GM23338 (cell line): ENCODE results near the gene MBD6.

ENCODE experiments used
- CREB1 ChIP-seq: fragments of 250-450 bp; sonication (Bioruptor Pico); IDR thresholded peaks from 2 replicates; pipeline ENCODE4 v1.5.0; 2020; ENCODE audit warnings: low read depth, mild to moderate bottlenecking, moderate library complexity
- EZH2 ChIP-seq: fragments of 200-600 bp; sonication (generic); IDR thresholded peaks from one replicate; pipeline ENCODE4 v1.8.0; 2017; ENCODE audit warnings: antibody characterized with exemption, mild to moderate bottlenecking, low read depth; ENCODE audit not compliant: unreplicated experiment
- EZH2phosphoT487 ChIP-seq: fragments of 200-600 bp; sonication (generic); IDR thresholded peaks from one replicate; pipeline ENCODE4 v1.8.1; 2018; ENCODE audit warnings: antibody characterized with exemption; ENCODE audit not compliant: unreplicated experiment
- JUNB ChIP-seq: IDR thresholded peaks from one replicate; pipeline ENCODE4 v1.6.1; 2016; ENCODE audit warnings: antibody characterized with exemption; ENCODE audit not compliant: unreplicated experiment
- NANOG ChIP-seq: IDR thresholded peaks from 2 replicates; pipeline ENCODE4 v1.6.1; 2016; ENCODE audit warnings: antibody characterized with exemption, borderline replicate concordance
- POLR2AphosphoS5 ChIP-seq: IDR thresholded peaks from 2 replicates; pipeline ENCODE4 v1.6.1; 2016; ENCODE audit warnings: antibody characterized with exemption, low read depth
- STAT1 ChIP-seq: IDR thresholded peaks from one replicate; pipeline ENCODE4 v1.6.1; 2016; ENCODE audit warnings: antibody characterized with exemption; ENCODE audit not compliant: unreplicated experiment
- ZNF114 ChIP-seq: fragments of 250-450 bp; sonication (Bioruptor Pico); IDR thresholded peaks from 2 replicates; pipeline ENCODE4 v1.5.0; 2020; ENCODE audit warnings: mild to moderate bottlenecking, moderate library complexity
- TF ChIP-seq, protein P1 (sequence below), 2 experiments: fragments of 200-600 bp in 1 of 2; sonication (generic) in 1 of 2; conservative IDR thresholded peaks; 2 replicates each; pipeline versions ENCODE4 v1.5.1 to v1.6.1; 2016 to 2017; ENCODE audit warnings: antibody characterized with exemption in 2 of 2, low read depth in 2 of 2, mild to moderate bottlenecking in 2 of 2, moderate library complexity in 1 of 2
- TF ChIP-seq, protein P2 (sequence below): IDR thresholded peaks from one replicate; pipeline ENCODE4 v1.6.1; 2018; ENCODE audit warnings: antibody characterized with exemption; ENCODE audit not compliant: unreplicated experiment
- TF ChIP-seq, protein P3 (sequence below): IDR thresholded peaks from 2 replicates; pipeline ENCODE4 v1.6.1; 2016; ENCODE audit warnings: antibody characterized with exemption

DNA sequence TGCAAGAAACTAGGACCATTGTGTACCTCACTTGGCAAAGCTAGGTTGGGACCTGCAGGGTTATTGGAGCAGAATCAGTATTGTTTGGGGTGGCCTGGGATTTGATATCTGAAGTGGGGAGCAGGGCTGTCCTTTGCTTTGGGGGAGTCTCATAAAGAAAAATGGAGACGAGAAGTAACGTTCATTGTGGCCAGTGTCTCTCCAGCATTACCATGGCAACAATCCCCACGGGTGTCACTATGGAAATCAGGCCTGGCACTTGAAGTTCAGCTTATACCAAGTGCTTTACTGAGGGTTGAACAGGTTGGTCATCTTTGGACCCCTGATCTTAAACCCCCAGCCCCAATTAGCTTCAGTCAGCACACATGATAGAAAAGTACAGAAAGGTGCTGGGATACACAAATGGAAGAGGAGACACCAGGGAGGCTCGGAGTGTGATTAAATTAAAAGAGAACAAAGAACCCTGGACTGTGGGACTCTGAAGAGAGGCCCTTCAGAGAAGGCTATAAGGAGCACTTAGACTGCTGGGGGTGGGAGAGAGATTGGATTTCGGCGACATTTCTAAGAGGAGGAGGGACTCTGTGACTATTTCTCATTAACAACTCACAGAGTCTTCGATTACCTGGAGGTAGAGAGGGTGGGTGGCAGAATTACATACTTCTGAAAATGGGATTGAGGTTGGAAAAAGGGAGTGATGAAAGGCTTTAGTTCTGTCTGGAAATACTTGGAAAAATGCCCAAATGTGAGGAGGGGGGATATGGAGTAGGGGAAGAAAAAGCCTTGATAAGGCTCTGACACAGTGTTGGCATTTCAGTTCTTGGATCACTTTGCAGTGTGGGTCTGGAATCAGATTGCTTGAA, 30.9 kb downstream of the MBD6 start:
- TF ChIP-seq, protein P1, sequence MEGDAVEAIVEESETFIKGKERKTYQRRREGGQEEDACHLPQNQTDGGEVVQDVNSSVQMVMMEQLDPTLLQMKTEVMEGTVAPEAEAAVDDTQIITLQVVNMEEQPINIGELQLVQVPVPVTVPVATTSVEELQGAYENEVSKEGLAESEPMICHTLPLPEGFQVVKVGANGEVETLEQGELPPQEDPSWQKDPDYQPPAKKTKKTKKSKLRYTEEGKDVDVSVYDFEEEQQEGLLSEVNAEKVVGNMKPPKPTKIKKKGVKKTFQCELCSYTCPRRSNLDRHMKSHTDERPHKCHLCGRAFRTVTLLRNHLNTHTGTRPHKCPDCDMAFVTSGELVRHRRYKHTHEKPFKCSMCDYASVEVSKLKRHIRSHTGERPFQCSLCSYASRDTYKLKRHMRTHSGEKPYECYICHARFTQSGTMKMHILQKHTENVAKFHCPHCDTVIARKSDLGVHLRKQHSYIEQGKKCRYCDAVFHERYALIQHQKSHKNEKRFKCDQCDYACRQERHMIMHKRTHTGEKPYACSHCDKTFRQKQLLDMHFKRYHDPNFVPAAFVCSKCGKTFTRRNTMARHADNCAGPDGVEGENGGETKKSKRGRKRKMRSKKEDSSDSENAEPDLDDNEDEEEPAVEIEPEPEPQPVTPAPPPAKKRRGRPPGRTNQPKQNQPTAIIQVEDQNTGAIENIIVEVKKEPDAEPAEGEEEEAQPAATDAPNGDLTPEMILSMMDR (conservative IDR thresholded peaks at IDR 0.05; ENCODE audit: low read depth in 2 of 2): no peak
- TF ChIP-seq, protein P2, sequence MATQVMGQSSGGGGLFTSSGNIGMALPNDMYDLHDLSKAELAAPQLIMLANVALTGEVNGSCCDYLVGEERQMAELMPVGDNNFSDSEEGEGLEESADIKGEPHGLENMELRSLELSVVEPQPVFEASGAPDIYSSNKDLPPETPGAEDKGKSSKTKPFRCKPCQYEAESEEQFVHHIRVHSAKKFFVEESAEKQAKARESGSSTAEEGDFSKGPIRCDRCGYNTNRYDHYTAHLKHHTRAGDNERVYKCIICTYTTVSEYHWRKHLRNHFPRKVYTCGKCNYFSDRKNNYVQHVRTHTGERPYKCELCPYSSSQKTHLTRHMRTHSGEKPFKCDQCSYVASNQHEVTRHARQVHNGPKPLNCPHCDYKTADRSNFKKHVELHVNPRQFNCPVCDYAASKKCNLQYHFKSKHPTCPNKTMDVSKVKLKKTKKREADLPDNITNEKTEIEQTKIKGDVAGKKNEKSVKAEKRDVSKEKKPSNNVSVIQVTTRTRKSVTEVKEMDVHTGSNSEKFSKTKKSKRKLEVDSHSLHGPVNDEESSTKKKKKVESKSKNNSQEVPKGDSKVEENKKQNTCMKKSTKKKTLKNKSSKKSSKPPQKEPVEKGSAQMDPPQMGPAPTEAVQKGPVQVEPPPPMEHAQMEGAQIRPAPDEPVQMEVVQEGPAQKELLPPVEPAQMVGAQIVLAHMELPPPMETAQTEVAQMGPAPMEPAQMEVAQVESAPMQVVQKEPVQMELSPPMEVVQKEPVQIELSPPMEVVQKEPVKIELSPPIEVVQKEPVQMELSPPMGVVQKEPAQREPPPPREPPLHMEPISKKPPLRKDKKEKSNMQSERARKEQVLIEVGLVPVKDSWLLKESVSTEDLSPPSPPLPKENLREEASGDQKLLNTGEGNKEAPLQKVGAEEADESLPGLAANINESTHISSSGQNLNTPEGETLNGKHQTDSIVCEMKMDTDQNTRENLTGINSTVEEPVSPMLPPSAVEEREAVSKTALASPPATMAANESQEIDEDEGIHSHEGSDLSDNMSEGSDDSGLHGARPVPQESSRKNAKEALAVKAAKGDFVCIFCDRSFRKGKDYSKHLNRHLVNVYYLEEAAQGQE: no peak
- no peak for TF ChIP-seq EZH2
- no peak for TF ChIP-seq POLR2AphosphoS5
- TF ChIP-seq, protein P3, sequence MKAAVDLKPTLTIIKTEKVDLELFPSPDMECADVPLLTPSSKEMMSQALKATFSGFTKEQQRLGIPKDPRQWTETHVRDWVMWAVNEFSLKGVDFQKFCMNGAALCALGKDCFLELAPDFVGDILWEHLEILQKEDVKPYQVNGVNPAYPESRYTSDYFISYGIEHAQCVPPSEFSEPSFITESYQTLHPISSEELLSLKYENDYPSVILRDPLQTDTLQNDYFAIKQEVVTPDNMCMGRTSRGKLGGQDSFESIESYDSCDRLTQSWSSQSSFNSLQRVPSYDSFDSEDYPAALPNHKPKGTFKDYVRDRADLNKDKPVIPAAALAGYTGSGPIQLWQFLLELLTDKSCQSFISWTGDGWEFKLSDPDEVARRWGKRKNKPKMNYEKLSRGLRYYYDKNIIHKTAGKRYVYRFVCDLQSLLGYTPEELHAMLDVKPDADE: no peak
- TF ChIP-seq EZH2phosphoT487: no peak
- no peak for TF ChIP-seq ZNF114 (CRISPR knock-in tag)
- TF ChIP-seq JUNB: no peak
- TF ChIP-seq CREB1: no peak
- TF ChIP-seq STAT1: no peak
- no peak for TF ChIP-seq NANOG
